Right lobe of liver (tissue), 6 donors: ENCODE measurements around the gene DTX3. TPM values are rescaled to one million over a fixed set of nuclear protein-coding genes. Genes with fewer than 3 reads are reported as not detected.

Experiments used
- ATAC-seq, 4 donors: fragments of 200-7000 bp; cut with Tn5 transposase; one replicate each; pipeline ENCODE4 v1.9.1; 2020; ENCODE audit warnings: mild to moderate bottlenecking in 4 of 4, moderate library complexity in 4 of 4
- DNase-seq, 3 donors: peaks; one replicate each; pipeline ENCODE4 v3.0.0-alpha.2; 2020
- H3K27ac ChIP-seq, 3 donors: fragments of 200-600 bp; one replicate each; pipeline ENCODE4 v1.8.0; 2022
- H3K27me3 ChIP-seq, 2 donors: fragments of 200-600 bp; one replicate each; pipeline ENCODE4 v1.8.0; 2022
- H3K36me3 ChIP-seq, 4 donors: fragments of 200-600 bp; sonication (generic) in 1 of 4; one replicate each; pipeline versions ENCODE4 v1.5.1 to v1.8.0; 2017 to 2022; ENCODE audit warnings: control low read depth in 1 of 4
- H3K4me1 ChIP-seq, 4 donors: fragments of 200-600 bp; sonication (generic) in 1 of 4; one replicate each; pipeline versions ENCODE4 v1.5.1 to v1.8.0; 2017 to 2022; ENCODE audit warnings: control low read depth in 1 of 4
- H3K4me3 ChIP-seq, 3 donors: fragments of 200-600 bp; one replicate each; pipeline ENCODE4 v1.8.0; 2022
- H3K9me3 ChIP-seq, 4 donors: fragments of 200-600 bp; sonication (generic) in 1 of 4; one replicate each; pipeline versions ENCODE4 v1.5.1 to v1.8.0; 2017 to 2022; ENCODE audit warnings: control low read depth in 1 of 4
- POLR2A ChIP-seq: fragments of 450-650 bp; IDR thresholded peaks from one replicate; pipeline ENCODE4 v1.6.1; 2017; ENCODE audit warnings: antibody characterized with exemption, mild to moderate bottlenecking
- WGBS: methylation state at CpG from one replicate; pipeline ENCODE4 v1.1.6; 2018; ENCODE audit warnings: low coverage, low lambda C conversion rate; ENCODE audit not compliant: insufficient coverage; ENCODE audit errors: missing lambda C conversion rate; 5-methylcytosine and 5-hydroxymethylcytosine counted together
- intact Hi-C, 2 donors: fragments of 100-400 bp; cut with DNase I; formaldehyde crosslinking; loops; one replicate each; pipeline versions ENCODE4 v1.11.2 to v1.14.1; 2022
- total RNA-seq, 6 experiments: library from RNA; depleted of rRNA in 2 of 6; stranded (reverse); fragments of >200 nt in 2 of 6; fragmentation: NEBNext Ultra II Directional in 3 of 6; extraction: Animal tissue kit (Norgen Biotek cat#: 25700) in 3 of 6; gene quantifications; one replicate each; pipeline versions ENCODE4 v1.1.0 to v1.2.4, GENCODE V29; 2016 to 2023
- TF ChIP-seq, protein P1 (sequence below), 4 donors: fragments of 200-600 bp in 3 of 4; fragments of 450-650 bp in 1 of 4; IDR thresholded peaks; one replicate each; pipeline versions ENCODE4 v1.5.1 to v1.8.0; 2016 to 2022; ENCODE audit warnings: antibody characterized with exemption in 4 of 4, mild to moderate bottlenecking in 2 of 4
- donor health status: DM: no; HTN: yes; CAD: no.
- donor health status: DM: no; HTN: no; CAD: no.
- donor health status: DM: no; HTN: no; CAD: no.
- donor health status: DM: no; HTN: yes; CAD: no.
- donor health status: DM: no; HTN: yes; CAD: no.

DTX3 gene
- total RNA-seq, 6 experiments from 2014 or later = 0.86 to 2.7 (median 1.9) TPM

DNA sequence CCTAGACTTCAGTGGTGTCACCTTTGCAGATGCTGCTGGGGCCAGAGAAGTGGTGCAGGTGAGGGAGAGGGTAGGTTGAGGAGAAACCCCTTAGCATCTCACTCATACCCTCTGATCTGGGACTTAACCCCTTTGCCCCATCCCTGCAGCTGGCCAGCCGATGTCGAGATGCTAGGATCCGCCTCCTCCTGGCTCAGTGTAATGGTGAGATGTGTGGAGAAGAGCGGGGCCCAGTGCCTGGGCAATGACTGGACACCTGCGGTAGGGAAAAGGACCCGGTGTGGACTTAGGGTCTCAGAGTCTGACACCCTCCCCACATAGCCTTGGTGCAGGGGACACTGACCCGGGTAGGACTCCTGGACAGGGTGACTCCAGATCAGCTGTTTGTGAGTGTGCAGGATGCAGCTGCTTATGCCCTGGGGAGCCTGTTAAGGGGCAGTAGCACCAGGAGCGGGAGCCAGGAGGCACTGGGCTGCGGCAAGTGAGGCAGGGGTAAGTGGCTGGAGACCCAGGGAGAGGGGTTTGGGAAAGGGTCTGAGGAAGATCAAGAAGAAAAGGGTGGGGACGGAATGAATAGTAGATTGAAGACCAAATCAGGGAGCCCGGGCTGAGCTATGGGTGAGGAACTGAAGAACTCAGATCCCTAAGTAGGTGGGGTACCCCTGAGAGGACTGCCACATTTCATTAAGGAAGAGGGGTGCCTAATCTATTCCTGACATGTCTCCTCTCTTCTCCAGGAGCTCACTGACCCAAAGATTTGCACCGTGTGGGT lies 20.8 kb downstream of the DTX3 start:
- WGBS = 76% methylated on average over 6 of the region's 12 CpGs
- H3K9me3 ChIP-seq = no peaks in the 10 kb centered on the region
- intact Hi-C loops = no loop called here
- ATAC-seq (no peak), DNase-seq (peak in 1 of 3 donors; percentile 29)
- no peak for TF ChIP-seq POLR2A
- TF ChIP-seq, protein P1, sequence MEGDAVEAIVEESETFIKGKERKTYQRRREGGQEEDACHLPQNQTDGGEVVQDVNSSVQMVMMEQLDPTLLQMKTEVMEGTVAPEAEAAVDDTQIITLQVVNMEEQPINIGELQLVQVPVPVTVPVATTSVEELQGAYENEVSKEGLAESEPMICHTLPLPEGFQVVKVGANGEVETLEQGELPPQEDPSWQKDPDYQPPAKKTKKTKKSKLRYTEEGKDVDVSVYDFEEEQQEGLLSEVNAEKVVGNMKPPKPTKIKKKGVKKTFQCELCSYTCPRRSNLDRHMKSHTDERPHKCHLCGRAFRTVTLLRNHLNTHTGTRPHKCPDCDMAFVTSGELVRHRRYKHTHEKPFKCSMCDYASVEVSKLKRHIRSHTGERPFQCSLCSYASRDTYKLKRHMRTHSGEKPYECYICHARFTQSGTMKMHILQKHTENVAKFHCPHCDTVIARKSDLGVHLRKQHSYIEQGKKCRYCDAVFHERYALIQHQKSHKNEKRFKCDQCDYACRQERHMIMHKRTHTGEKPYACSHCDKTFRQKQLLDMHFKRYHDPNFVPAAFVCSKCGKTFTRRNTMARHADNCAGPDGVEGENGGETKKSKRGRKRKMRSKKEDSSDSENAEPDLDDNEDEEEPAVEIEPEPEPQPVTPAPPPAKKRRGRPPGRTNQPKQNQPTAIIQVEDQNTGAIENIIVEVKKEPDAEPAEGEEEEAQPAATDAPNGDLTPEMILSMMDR (IDR thresholded peaks at IDR 0.05) = no peak
- H3K27me3 ChIP-seq = peaks cover 6 to 37% of the 10 kb centered on the region in 2 donors
- H3K4me3 ChIP-seq = no peak overlapping the region
- no peaks in the 10 kb centered on the region for H3K36me3 ChIP-seq
- no peak overlapping the region for H3K27ac ChIP-seq
- H3K4me1 ChIP-seq = peaks cover 0 to 16% (median 6%) of the 10 kb centered on the region in 4 donors

DNA sequence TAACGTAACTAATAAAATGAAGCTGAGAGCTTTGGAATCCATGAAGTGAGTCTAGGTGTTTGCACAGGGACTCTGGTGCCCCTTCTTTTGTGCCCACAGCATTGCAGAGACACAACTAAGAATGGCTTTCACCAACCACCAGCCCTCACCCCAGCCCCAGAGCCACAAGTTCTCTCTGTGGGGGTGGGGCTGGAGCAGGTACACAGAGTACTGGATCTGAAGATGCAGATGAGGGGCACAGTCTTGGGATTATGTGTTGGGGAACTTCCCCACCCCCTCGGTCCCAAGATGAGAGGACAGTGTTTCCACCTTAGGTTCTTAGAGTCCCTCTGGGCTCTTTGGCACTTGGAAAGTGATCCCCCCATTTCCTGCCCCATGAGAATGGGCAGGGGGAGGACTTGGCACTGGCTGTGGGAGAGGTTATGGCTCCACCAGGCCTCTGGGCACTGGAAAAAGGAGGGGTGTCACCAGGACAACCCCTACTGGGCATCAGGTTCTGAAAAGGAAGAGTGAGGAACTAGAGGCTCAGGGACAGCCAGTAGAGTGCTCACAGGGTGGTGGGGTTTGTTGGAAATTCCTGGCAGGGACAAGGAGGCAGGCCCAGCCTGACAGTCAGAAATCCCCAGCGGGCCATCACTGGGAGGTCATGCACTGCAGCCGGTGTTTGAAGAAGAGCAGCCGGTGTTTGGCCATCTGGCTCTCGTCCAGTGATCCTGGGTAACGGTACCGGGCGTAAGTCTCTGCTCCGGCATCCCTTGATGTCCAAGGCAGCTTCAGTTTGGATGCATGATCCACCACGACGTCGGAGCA lies 21.7 kb downstream of the DTX3 start:
- Histone ChIP-seq H3K9me3 (no peaks in the 10 kb centered on the region), H3K27me3 (peaks cover 6 to 29% of the 10 kb centered on the region in 2 donors), H3K36me3 (no peaks in the 10 kb centered on the region), H3K4me1 (peaks cover 0 to 11% (median 3%) of the 10 kb centered on the region in 4 donors), H3K27ac (no peak overlapping the region), H3K4me3 (no peak overlapping the region)
- 8% methylated on average over 13 of the region's 13 CpGs for WGBS
- intact Hi-C loops = no loop called here
- TF ChIP-seq POLR2A = no peak
- TF ChIP-seq, protein P1 (IDR thresholded peaks at IDR 0.05) = no peak
- DNase-seq (peak in 2 of 3 donors; percentile 52 to 55), ATAC-seq (peak in 3 of 4 donors; percentile 47 to 53 (median 48))

DNA sequence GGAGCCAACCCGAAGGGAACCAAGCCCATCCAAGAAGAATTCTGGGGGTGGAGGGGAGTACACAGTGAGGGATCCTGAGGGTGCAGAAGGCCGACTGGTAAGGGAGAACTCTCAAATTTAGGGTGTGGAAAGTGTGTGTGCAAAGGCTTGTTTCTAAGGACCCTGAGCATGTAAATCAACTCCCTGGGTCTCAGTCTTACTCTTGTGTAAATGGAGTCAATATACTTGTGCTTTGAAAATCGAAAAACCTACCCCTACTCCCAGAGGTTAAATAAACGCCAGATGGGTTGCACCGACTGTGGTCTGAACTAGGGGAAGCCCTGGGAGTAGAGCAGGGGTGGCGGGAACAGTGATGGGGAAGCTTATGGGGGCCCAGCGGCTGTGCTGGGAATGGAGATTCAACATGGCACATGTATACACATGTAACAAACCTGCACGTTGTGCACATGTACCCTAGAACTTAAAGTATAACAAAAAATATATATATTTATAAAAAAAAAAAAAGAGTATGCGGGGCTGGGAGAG lies 22.4 kb downstream of the DTX3 start:
- peak in 1 of 3 donors; percentile 25 for DNase-seq
- Histone ChIP-seq H3K4me1 (peaks cover 0 to 5% (median 0%) of the 10 kb centered on the region in 4 donors), H3K27me3 (peaks cover 6 to 22% of the 10 kb centered on the region in 2 donors), H3K27ac (no peak overlapping the region), H3K36me3 (no peaks in the 10 kb centered on the region), H3K4me3 (no peak overlapping the region), H3K9me3 (no peaks in the 10 kb centered on the region)
- TF ChIP-seq, protein P1 (IDR thresholded peaks at IDR 0.05) = no peak
- intact Hi-C loops = no loop called here
- WGBS = 15% methylated on average over 8 of the region's 9 CpGs
- no peak for ATAC-seq

DNA sequence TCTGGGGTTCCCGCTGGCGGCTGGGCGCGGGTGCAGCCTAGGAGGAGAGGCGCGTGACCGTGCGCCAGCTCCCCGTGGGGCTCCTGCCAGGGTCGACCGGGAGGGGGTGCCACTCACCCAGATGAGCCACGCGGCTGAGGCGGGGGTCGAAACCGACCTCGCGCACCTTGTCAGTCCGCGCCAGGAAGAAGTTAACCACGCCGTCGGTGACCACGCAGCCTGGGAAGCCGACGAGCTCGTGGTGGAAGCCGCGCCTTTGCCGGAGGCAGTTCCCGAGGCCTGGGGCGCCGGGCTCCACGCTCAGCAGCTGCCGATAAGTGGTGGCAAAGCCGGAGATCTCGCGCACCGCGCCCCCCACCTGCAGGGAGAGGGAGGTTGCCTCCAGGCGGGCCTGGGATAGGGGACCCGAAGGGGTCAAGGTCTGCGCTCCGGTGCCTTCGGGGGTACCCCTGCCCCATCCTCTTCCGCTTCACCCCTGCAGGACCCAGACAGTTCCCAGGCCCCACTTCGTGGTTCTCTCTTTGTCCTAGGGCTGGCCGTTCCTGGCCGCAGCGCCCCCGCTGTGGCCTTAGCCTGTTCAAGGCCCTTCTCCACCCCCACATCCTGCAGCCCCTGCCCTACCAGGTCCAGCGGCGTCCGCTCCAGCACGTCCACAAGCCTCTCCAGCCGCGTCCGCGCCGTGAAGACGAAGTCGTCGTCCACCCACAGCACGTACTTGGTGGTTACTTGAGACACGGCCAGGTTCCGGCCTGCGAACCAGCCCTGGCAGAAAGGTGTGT lies 23.1 kb downstream of the DTX3 start:
- H3K27ac ChIP-seq = no peak overlapping the region
- H3K36me3 ChIP-seq = no peaks in the 10 kb centered on the region
- H3K4me1 ChIP-seq = peaks cover 0 to 12% (median 2%) of the 10 kb centered on the region in 4 donors
- H3K27me3 ChIP-seq = peaks cover 6 to 17% of the 10 kb centered on the region in 2 donors
- DNase-seq (peak in 1 of 3 donors; percentile 45), ATAC-seq (peak; percentile 4 to 33 (median 18))
- 25% methylated on average over 16 of the region's 67 CpGs for WGBS
- H3K9me3 ChIP-seq = no peaks in the 10 kb centered on the region
- TF ChIP-seq, protein P1 (IDR thresholded peaks at IDR 0.05) = peak in 2 of 4 donors; percentile 6 to 11
- no peak for TF ChIP-seq POLR2A
- intact Hi-C loops = no loop called here
- no peak overlapping the region for H3K4me3 ChIP-seq
